Stimulated activated CD4-positive, alpha-beta T cell treated with anti-CD3 and anti-CD28 coated beads, Interleukin-2, amount 100 ng/mL, for 48 hours (primary cell): ENCODE results near the gene NFATC2.

Experiments used
- DNase-seq, 2 donors: peaks; one replicate each; pipeline ENCODE4 v3.0.0-alpha.2; 2020

NFATC2 gene

GRCh38 chr20:51386586-51386985 is 155.9 kb downstream of the NFATC2 start:
- peak in 1 of 2 donors; percentile 30 for DNase-seq

- no peak for DNase-seq
Measured at GRCh38 chr20:51385646-51386530, 156.6 kb downstream of the NFATC2 start.

GRCh38 chr20:51384875-51385274 is 157.6 kb downstream of the NFATC2 start:
- DNase-seq, result no peak

- no peak for DNase-seq
Measured at GRCh38 chr20:51383891-51384510, 158.5 kb downstream of the NFATC2 start.

- no peak for DNase-seq
Measured at GRCh38 chr20:51382986-51383821, 159.3 kb downstream of the NFATC2 start.

- DNase-seq, result no peak
Measured at GRCh38 chr20:51382111-51382985, 160.2 kb downstream of the NFATC2 start.

- no peak for DNase-seq
Measured at GRCh38 chr20:51381557-51381956, 161.0 kb downstream of the NFATC2 start.

- no peak for DNase-seq
Measured at GRCh38 chr20:51380401-51381385, 161.8 kb downstream of the NFATC2 start.

- no peak for DNase-seq
Measured at GRCh38 chr20:51379601-51380341, 162.7 kb downstream of the NFATC2 start.

- DNase-seq, result no peak
Measured at GRCh38 chr20:51378171-51378928, 164.2 kb downstream of the NFATC2 start.

- DNase-seq, result no peak
Measured at GRCh38 chr20:51377132-51377531, 165.4 kb downstream of the NFATC2 start.

GRCh38 chr20:51376111-51376510 is 166.4 kb downstream of the NFATC2 start:
- no peak for DNase-seq

- DNase-seq, result no peak
Measured at GRCh38 chr20:51375561-51375960, 167.0 kb downstream of the NFATC2 start.

GRCh38 chr20:51374961-51375360 is 167.6 kb downstream of the NFATC2 start:
- no peak for DNase-seq

GRCh38 chr20:51374456-51374830 is 168.1 kb downstream of the NFATC2 start:
- no peak for DNase-seq

GRCh38 chr20:51373713-51374455 is 168.6 kb downstream of the NFATC2 start:
- no peak for DNase-seq

- no peak for DNase-seq
Measured at GRCh38 chr20:51372966-51373365, 169.6 kb downstream of the NFATC2 start.

- peak; percentile 50 to 57 for DNase-seq
Measured at GRCh38 chr20:51372176-51372803, 170.2 kb downstream of the NFATC2 start.
